T-helper 2 cell treated with Interferon-gamma antibody and Interleukin-4, amounts not matched to agents 5 μg/mL and 100 μg/mL, for 36 hours (primary cell): ENCODE data around the gene CREBRF.
"Not testable (repeated sequence)": the region's sequence is repeated elsewhere in the genome, so short reads cannot be mapped to it uniquely, and the experiment has no call there.

Experiments
- DNase-seq: peaks from one replicate; pipeline ENCODE4 v3.0.0; 2021; ENCODE audit warnings: low spot score
- H3K27ac Mint-ChIP-seq: one replicate; pipeline ENCODE4 v1.8.0; 2021; ENCODE audit warnings: mild to moderate bottlenecking, mixed read lengths
- H3K27me3 Mint-ChIP-seq: one replicate; pipeline ENCODE4 v1.8.0; 2021; ENCODE audit warnings: low read depth, mixed read lengths
- H3K36me3 Mint-ChIP-seq: one replicate; pipeline ENCODE4 v1.8.0; 2021; ENCODE audit warnings: low read depth, mixed read lengths
- H3K4me1 Mint-ChIP-seq: one replicate; pipeline ENCODE4 v1.8.0; 2021; ENCODE audit warnings: low read depth, mixed read lengths
- H3K4me3 Mint-ChIP-seq: one replicate; pipeline ENCODE4 v1.8.0; 2022; ENCODE audit warnings: mild to moderate bottlenecking, moderate library complexity, mixed read lengths
- H3K9me3 Mint-ChIP-seq: one replicate; pipeline ENCODE4 v1.8.0; 2021; ENCODE audit warnings: mixed read lengths

The CREBRF gene

GRCh38 chr5:173025651-173026050 lies 30.5 kb upstream of the CREBRF start:
- H3K27me3 Mint-ChIP-seq = no peaks in the 10 kb centered on the region
- peaks cover 3% of the 10 kb centered on the region for H3K4me1 Mint-ChIP-seq
- H3K27ac Mint-ChIP-seq = no peak overlapping the region
- peaks cover 21% of the 10 kb centered on the region for H3K36me3 Mint-ChIP-seq
- DNase-seq = no peak
- no peak overlapping the region for H3K4me3 Mint-ChIP-seq
- H3K9me3 Mint-ChIP-seq = no peaks in the 10 kb centered on the region

GRCh38 chr5:173027905-173028304 lies 28.2 kb upstream of the CREBRF start:
- no peak overlapping the region for H3K4me3 Mint-ChIP-seq
- H3K27ac Mint-ChIP-seq = peak overlapping the region; percentile 15
- H3K9me3 Mint-ChIP-seq = no peaks in the 10 kb centered on the region
- H3K36me3 Mint-ChIP-seq = peaks cover 10% of the 10 kb centered on the region
- peaks cover 3% of the 10 kb centered on the region for H3K4me1 Mint-ChIP-seq
- no peaks in the 10 kb centered on the region for H3K27me3 Mint-ChIP-seq
- no peak for DNase-seq

GRCh38 chr5:173028811-173029327 lies 27.3 kb upstream of the CREBRF start:
- H3K27ac Mint-ChIP-seq = no peak overlapping the region
- peaks cover 10% of the 10 kb centered on the region for H3K36me3 Mint-ChIP-seq
- no peak for DNase-seq
- H3K9me3 Mint-ChIP-seq = no peaks in the 10 kb centered on the region
- H3K4me1 Mint-ChIP-seq = peaks cover 6% of the 10 kb centered on the region
- H3K27me3 Mint-ChIP-seq = no peaks in the 10 kb centered on the region
- H3K4me3 Mint-ChIP-seq = no peak overlapping the region

- Mint-ChIP-seq H3K4me3 (no peak overlapping the region), H3K36me3 (peaks cover 10% of the 10 kb centered on the region)
- DNase-seq = no peak
Observed at GRCh38 chr5:173029499-173029921, 26.6 kb upstream of the CREBRF start.

GRCh38 chr5:173032096-173032495 lies 24.1 kb upstream of the CREBRF start:
- peaks cover 30% of the 10 kb centered on the region for H3K4me1 Mint-ChIP-seq
- not testable (repeated sequence) for H3K27ac Mint-ChIP-seq, H3K9me3 Mint-ChIP-seq, DNase-seq, H3K27me3 Mint-ChIP-seq, H3K4me3 Mint-ChIP-seq
- peaks cover 21% of the 10 kb centered on the region for H3K36me3 Mint-ChIP-seq

More at GRCh38 chr5:173029499-173029921, 26.6 kb upstream of the CREBRF start:
- Mint-ChIP-seq H3K27me3 (no peaks in the 10 kb centered on the region), H3K27ac (no peak overlapping the region), H3K4me1 (peaks cover 9% of the 10 kb centered on the region), H3K9me3 (no peaks in the 10 kb centered on the region)

GRCh38 chr5:173032730-173033129 lies 23.4 kb upstream of the CREBRF start:
- no peaks in the 10 kb centered on the region for H3K27me3 Mint-ChIP-seq
- H3K36me3 Mint-ChIP-seq = peaks cover 22% of the 10 kb centered on the region
- no peak overlapping the region for H3K27ac Mint-ChIP-seq
- no peaks in the 10 kb centered on the region for H3K9me3 Mint-ChIP-seq
- H3K4me1 Mint-ChIP-seq = peaks cover 33% of the 10 kb centered on the region
- DNase-seq = no peak
- no peak overlapping the region for H3K4me3 Mint-ChIP-seq

GRCh38 chr5:173033923-173034322 lies 22.2 kb upstream of the CREBRF start:
- no peak overlapping the region for H3K4me3 Mint-ChIP-seq
- no peaks in the 10 kb centered on the region for H3K9me3 Mint-ChIP-seq
- no peaks in the 10 kb centered on the region for H3K27me3 Mint-ChIP-seq
- DNase-seq = no peak
- peak overlapping the region; percentile 62 for H3K27ac Mint-ChIP-seq
- H3K36me3 Mint-ChIP-seq = peaks cover 24% of the 10 kb centered on the region
- H3K4me1 Mint-ChIP-seq = peaks cover 33% of the 10 kb centered on the region

GRCh38 chr5:173035904-173036707 lies 20.0 kb upstream of the CREBRF start:
- Mint-ChIP-seq H3K27ac (peak overlapping the region; percentile 92), H3K4me1 (peaks cover 33% of the 10 kb centered on the region)
- peak; percentile 30 for DNase-seq

GRCh38 chr5:173039188-173039587 lies 17.0 kb upstream of the CREBRF start:
- no peaks in the 10 kb centered on the region for H3K27me3 Mint-ChIP-seq
- peaks cover 28% of the 10 kb centered on the region for H3K4me1 Mint-ChIP-seq
- H3K9me3 Mint-ChIP-seq = no peaks in the 10 kb centered on the region
- peaks cover 28% of the 10 kb centered on the region for H3K36me3 Mint-ChIP-seq
- no peak for DNase-seq
- H3K4me3 Mint-ChIP-seq = no peak overlapping the region
- H3K27ac Mint-ChIP-seq = no peak overlapping the region

More at GRCh38 chr5:173035904-173036707, 20.0 kb upstream of the CREBRF start:
- no peaks in the 10 kb centered on the region for H3K9me3 Mint-ChIP-seq
- peaks cover 28% of the 10 kb centered on the region for H3K36me3 Mint-ChIP-seq
- H3K27me3 Mint-ChIP-seq = no peaks in the 10 kb centered on the region
- peak overlapping the region; percentile 84 for H3K4me3 Mint-ChIP-seq

- Mint-ChIP-seq H3K27ac (no peak overlapping the region), H3K36me3 (peaks cover 20% of the 10 kb centered on the region), H3K27me3 (no peaks in the 10 kb centered on the region), H3K4me1 (peaks cover 20% of the 10 kb centered on the region), H3K9me3 (no peaks in the 10 kb centered on the region), H3K4me3 (no peak overlapping the region)
- no peak for DNase-seq
Observed at GRCh38 chr5:173039964-173040363, 16.2 kb upstream of the CREBRF start.

GRCh38 chr5:173041881-173042762 lies 14.0 kb upstream of the CREBRF start:
- no peak for DNase-seq
- no peaks in the 10 kb centered on the region for H3K27me3 Mint-ChIP-seq
- H3K9me3 Mint-ChIP-seq = no peaks in the 10 kb centered on the region
- H3K4me3 Mint-ChIP-seq = no peak overlapping the region
- H3K36me3 Mint-ChIP-seq = peaks cover 10% of the 10 kb centered on the region
- no peak overlapping the region for H3K27ac Mint-ChIP-seq
- H3K4me1 Mint-ChIP-seq = peaks cover 3% of the 10 kb centered on the region

GRCh38 chr5:173042763-173043107 lies 13.4 kb upstream of the CREBRF start:
- Mint-ChIP-seq H3K27me3 (no peaks in the 10 kb centered on the region), H3K27ac (no peak overlapping the region), H3K9me3 (no peaks in the 10 kb centered on the region), H3K4me1 (no peaks in the 10 kb centered on the region), H3K4me3 (no peak overlapping the region), H3K36me3 (peaks cover 8% of the 10 kb centered on the region)
- DNase-seq = no peak

- Mint-ChIP-seq H3K4me1 (no peaks in the 10 kb centered on the region), H3K27me3 (peaks cover under 1% of the 10 kb centered on the region), H3K36me3 (no peaks in the 10 kb centered on the region), H3K9me3 (no peaks in the 10 kb centered on the region), H3K27ac (no peak overlapping the region), H3K4me3 (no peak overlapping the region)
- no peak for DNase-seq
Observed at GRCh38 chr5:173045474-173045873, 10.7 kb upstream of the CREBRF start.
